Vagina (tissue), 2 donors: Measurements from ENCODE around the gene NKD2. TPM values are rescaled to one million over a fixed set of nuclear protein-coding genes. Genes with fewer than 3 reads are reported as not detected.

Source experiments
- DNase-seq, 2 donors: peaks; one replicate each; pipeline ENCODE4 v3.0.0-alpha.2; 2017; ENCODE audit errors: extremely low spot score in 2 of 2
- H3K27ac ChIP-seq: fragments of 200-600 bp; sonication (generic); one replicate; pipeline ENCODE4 v1.5.1; 2019
- H3K27me3 ChIP-seq: fragments of 200-600 bp; sonication (generic); one replicate; pipeline ENCODE4 v1.5.1; 2019
- H3K36me3 ChIP-seq, 2 donors: fragments of 200-600 bp; sonication (generic); one replicate each; pipeline ENCODE4 v1.5.1; 2017 to 2019
- H3K4me1 ChIP-seq: fragments of 200-600 bp; sonication (generic); one replicate; pipeline ENCODE4 v1.5.1; 2019
- H3K4me3 ChIP-seq, 2 donors: fragments of 200-600 bp; sonication (generic); 1 replicate in 1 of 2; 2 replicates in 1 of 2; pipeline ENCODE4 v1.5.1; 2016 to 2019
- H3K9me3 ChIP-seq: fragments of 200-600 bp; sonication (generic); one replicate; pipeline ENCODE4 v1.5.1; 2019
- POLR2A ChIP-seq, 2 donors: fragments of 450-650 bp; IDR thresholded peaks; one replicate each; pipeline ENCODE4 v1.6.1; 2017; ENCODE audit warnings: antibody characterized with exemption in 2 of 2, mild to moderate bottlenecking in 2 of 2, moderate library complexity in 2 of 2
- POLR2AphosphoS5 ChIP-seq, 2 donors: sonication (generic); formaldehyde crosslinking; IDR thresholded peaks; one replicate each; pipeline ENCODE4 v1.9.0; 2017; ENCODE audit warnings: antibody characterized with exemption in 2 of 2, mild to moderate bottlenecking in 2 of 2, low read depth in 1 of 2; ENCODE audit not compliant: insufficient read depth in 1 of 2
- intact Hi-C: fragments of 100-400 bp; cut with DNase I; formaldehyde crosslinking; loops from one replicate; pipeline ENCODE4 v1.15.1; 2023
- total RNA-seq: library from RNA; depleted of rRNA; stranded (reverse); fragments of >200 nt; gene quantifications from one replicate; pipeline ENCODE4 v1.2.3, GENCODE V29; 2016
- TF ChIP-seq, protein P1 (sequence below), 3 experiments: fragments of 450-650 bp in 2 of 3; fragments of 200-600 bp in 1 of 3; sonication (generic) in 1 of 3; IDR thresholded peaks; one replicate each; pipeline ENCODE4 v1.5.1; 2017 to 2019; ENCODE audit warnings: antibody characterized with exemption in 3 of 3, mild to moderate bottlenecking in 2 of 3, moderate library complexity in 2 of 3

NKD2 gene
- total RNA-seq, 1 donor from 2014 or later, result 2.0 TPM

DNA sequence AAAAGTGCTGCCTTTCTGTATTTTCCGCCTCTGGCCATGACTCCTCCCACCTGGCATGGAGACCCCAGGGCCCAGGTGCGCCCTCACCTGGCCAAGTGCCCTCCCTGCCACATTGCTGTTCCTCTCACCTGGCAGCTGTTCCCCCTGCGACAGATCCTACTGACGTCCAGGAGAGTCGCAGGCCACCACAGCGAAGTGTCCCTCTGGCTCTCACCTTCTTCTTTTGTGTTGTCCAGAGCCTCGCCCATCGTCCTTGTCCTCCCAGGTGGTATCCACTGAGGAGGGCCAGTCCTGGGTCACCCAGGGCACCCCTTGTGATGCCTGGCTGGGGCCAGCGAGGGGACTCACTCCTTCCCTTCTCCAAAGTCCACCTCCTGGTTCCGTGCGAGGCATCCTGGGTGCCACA, 2.6 kb downstream of the NKD2 start:
- no peak for DNase-seq

DNA sequence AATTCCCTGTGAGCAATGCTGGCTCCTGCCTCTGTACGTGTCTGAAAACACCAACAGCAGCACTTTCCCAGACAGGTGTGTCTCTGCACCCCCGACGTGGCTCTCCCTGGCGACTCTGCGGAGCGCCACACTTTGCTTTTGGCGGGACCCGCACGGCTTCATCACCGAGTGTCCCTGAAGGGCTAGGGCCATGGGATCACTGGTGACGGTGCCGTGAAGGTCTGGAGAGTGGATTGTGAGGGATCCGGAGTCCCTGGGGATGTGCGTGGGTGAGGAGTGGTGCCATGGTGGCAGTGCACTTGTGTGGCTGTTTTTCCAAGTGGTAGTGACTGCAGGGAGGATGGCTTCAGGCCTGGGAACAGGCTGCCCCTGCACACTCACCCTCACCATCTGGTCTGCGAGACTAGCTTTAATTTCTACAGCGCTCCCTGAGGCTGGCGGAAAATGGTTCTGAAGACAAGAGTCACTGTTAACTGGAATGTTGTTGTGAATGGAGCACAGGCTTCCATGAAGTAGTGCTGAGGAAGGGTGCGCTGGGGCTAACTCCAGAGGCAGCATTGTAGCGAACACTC, 3.2 kb downstream of the NKD2 start:
- no peak overlapping the region for H3K4me3 ChIP-seq

More for the DNA sequence above, 2.6 kb downstream of the NKD2 start:
- Histone ChIP-seq H3K4me3 (no peak overlapping the region), H3K9me3 (no peaks in the 10 kb centered on the region), H3K36me3 (no peaks in the 10 kb centered on the region), H3K4me1 (peaks cover 24% of the 10 kb centered on the region), H3K27ac (no peak overlapping the region), H3K27me3 (peaks cover 7% of the 10 kb centered on the region)
- intact Hi-C loops, result no loop called here
- TF ChIP-seq, protein P1, sequence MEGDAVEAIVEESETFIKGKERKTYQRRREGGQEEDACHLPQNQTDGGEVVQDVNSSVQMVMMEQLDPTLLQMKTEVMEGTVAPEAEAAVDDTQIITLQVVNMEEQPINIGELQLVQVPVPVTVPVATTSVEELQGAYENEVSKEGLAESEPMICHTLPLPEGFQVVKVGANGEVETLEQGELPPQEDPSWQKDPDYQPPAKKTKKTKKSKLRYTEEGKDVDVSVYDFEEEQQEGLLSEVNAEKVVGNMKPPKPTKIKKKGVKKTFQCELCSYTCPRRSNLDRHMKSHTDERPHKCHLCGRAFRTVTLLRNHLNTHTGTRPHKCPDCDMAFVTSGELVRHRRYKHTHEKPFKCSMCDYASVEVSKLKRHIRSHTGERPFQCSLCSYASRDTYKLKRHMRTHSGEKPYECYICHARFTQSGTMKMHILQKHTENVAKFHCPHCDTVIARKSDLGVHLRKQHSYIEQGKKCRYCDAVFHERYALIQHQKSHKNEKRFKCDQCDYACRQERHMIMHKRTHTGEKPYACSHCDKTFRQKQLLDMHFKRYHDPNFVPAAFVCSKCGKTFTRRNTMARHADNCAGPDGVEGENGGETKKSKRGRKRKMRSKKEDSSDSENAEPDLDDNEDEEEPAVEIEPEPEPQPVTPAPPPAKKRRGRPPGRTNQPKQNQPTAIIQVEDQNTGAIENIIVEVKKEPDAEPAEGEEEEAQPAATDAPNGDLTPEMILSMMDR (IDR thresholded peaks at IDR 0.05), result no peak
- TF ChIP-seq POLR2A (IDR thresholded peaks at IDR 0.05), result no peak
- no peak for TF ChIP-seq POLR2AphosphoS5 (IDR thresholded peaks at IDR 0.05; ENCODE audit: insufficient read depth in 1 of 2, low read depth in 1 of 2)

DNA sequence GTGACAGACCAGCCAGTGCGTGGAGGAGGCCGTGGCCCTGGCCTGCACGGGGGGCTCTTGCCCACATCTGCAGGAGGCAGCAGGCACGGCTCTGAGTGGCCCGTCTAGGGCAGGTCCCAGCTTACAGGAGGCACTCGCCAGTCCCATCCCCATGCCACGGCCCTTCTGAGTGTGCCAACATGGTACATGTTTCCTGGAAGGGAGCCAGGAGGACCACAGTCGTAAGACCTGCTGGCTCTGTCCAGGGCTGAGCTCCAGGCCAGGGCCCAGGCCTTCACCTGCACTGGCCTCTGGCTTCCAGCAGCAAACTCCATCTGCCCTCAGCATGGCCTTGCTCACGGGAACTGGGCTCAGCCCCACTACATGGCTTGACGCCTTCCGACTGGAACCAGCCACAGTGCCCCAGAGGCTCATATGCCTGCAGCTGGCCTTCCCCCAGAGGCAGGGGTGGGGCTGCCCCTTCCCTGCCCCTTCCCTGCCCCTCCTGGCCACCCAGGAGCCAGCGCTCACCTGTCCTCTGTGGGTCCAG, 3.8 kb downstream of the NKD2 start:
- Histone ChIP-seq H3K27ac (no peak overlapping the region), H3K4me1 (peaks cover 24% of the 10 kb centered on the region), H3K27me3 (peaks cover 7% of the 10 kb centered on the region), H3K4me3 (no peak overlapping the region), H3K9me3 (no peaks in the 10 kb centered on the region), H3K36me3 (no peaks in the 10 kb centered on the region)
- intact Hi-C loops, result no loop called here
- TF ChIP-seq, protein P1 (IDR thresholded peaks at IDR 0.05), result no peak
- TF ChIP-seq POLR2AphosphoS5 (IDR thresholded peaks at IDR 0.05; ENCODE audit: insufficient read depth in 1 of 2, low read depth in 1 of 2) (no peak), POLR2A (IDR thresholded peaks at IDR 0.05) (no peak)
- DNase-seq, result no peak

More for the DNA sequence above, 3.2 kb downstream of the NKD2 start:
- no peak for DNase-seq
- no peaks in the 10 kb centered on the region for H3K36me3 ChIP-seq
- intact Hi-C loops, result no loop called here
- H3K9me3 ChIP-seq, result no peaks in the 10 kb centered on the region
- H3K27me3 ChIP-seq, result peaks cover 7% of the 10 kb centered on the region
- no peak for TF ChIP-seq POLR2A (IDR thresholded peaks at IDR 0.05)
- H3K4me1 ChIP-seq, result peaks cover 24% of the 10 kb centered on the region
- H3K27ac ChIP-seq, result no peak overlapping the region

DNA sequence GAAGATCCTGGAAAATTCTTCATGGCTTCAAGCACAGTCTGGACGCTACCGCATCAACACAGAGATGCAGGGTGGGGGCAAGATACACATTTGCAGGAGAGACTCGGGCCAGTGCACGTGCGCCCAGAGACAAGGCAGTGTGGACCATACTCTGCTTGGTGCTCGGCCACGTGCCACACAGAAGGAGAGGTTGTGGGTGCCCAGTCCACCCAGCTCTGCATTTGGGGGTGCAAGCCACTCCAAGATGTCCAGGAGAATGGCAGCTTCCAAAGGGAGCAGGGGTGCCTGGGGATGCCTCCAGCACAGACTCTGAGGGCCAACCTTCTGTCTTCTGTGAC, 4.3 kb downstream of the NKD2 start:
- TF ChIP-seq POLR2A (IDR thresholded peaks at IDR 0.05), result no peak
- TF ChIP-seq POLR2AphosphoS5 (IDR thresholded peaks at IDR 0.05; ENCODE audit: insufficient read depth in 1 of 2, low read depth in 1 of 2), result no peak
- TF ChIP-seq, protein P1 (IDR thresholded peaks at IDR 0.05), result no peak
- intact Hi-C loops, result no loop called here
- Histone ChIP-seq H3K27ac (no peak overlapping the region), H3K9me3 (no peaks in the 10 kb centered on the region), H3K4me3 (no peak overlapping the region), H3K36me3 (no peaks in the 10 kb centered on the region), H3K27me3 (peaks cover 7% of the 10 kb centered on the region), H3K4me1 (peaks cover 24% of the 10 kb centered on the region)
- no peak for DNase-seq

DNA sequence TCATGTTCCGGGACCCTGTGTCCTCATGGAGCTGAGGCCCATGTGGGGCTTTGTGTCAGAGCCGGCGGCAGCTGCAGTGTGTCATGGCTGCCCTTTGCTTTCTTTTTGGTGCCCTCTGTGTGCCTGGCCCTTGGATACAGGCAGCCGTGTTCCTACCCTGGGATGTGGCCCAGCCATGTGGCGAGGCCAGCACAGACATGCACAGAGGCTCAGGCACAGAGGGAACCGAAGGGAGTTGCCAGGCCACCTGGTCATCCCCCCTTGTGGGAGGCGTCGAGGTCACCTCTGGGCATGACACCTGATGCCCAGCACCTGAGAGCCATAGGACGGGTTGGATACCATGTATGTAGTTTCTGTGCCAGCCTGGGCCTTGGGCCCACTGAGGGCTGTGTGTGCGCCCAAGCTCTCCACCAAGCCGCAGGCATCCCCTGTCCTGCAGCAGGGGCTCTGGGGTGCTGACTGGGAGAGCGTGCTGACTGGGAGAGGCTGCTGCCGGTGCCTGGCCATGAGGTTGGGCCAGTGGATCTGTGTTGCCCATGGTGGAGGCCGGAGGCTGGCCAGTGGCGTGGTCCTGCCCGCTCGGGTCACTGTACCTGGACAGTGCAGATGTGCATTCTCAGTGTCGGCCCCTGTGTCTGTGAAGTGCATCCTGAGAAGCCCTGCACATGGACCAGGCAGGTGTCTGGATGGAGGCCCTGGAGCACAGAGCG, 4.8 kb downstream of the NKD2 start:
- Histone ChIP-seq H3K4me3 (no peak overlapping the region), H3K4me1 (peaks cover 24% of the 10 kb centered on the region), H3K9me3 (no peaks in the 10 kb centered on the region), H3K36me3 (no peaks in the 10 kb centered on the region), H3K27ac (no peak overlapping the region), H3K27me3 (peaks cover 7% of the 10 kb centered on the region)
- no peak for TF ChIP-seq POLR2AphosphoS5 (IDR thresholded peaks at IDR 0.05; ENCODE audit: insufficient read depth in 1 of 2, low read depth in 1 of 2)
- TF ChIP-seq POLR2A (IDR thresholded peaks at IDR 0.05), result no peak
- TF ChIP-seq, protein P1 (IDR thresholded peaks at IDR 0.05), result no peak
- intact Hi-C loops, result no loop called here
- no peak for DNase-seq
